Endothelial cell of umbilical vein (primary cell): ENCODE measurements around the gene HTR2C. TPM values are rescaled to one million over a fixed set of nuclear protein-coding genes. Genes with fewer than 3 reads are reported as not detected.

Source experiments
- BruUV-seq: library from RNA; stranded (reverse); fragments of 400-500 nt; replicated peaks from 2 replicates; lab custom pipeline; 2021; lab: Mats Ljungman, UMichigan
- CTCF ChIA-PET: fragments of 300-600, 350-600 bp; sonication (Branson Sonifier 250); formaldehyde crosslinking; loops from one replicate; lab custom pipeline; 2021; ENCODE audit warnings: antibody characterized with exemption, inconsistent platforms; lab: Charles Lee
- POLR2A ChIA-PET: fragments of 300-600, 350-600 bp; sonication (Branson Sonifier 250); formaldehyde crosslinking; loops from one replicate; lab custom pipeline; 2021; ENCODE audit warnings: antibody characterized with exemption, inconsistent platforms; lab: Charles Lee
- DNase-seq: peaks from one replicate; pipeline ENCODE4 v3.0.0-alpha.2; 2011; ENCODE audit warnings: low read depth, low spot score
- FAIRE-seq: peaks from 2 replicates; lab custom pipeline; 2011; peaks lifted over from hg19 to GRCh38; lab: Jason Lieb, UNC
- H2AFZ ChIP-seq: 2 replicates; pipeline ENCODE4 v1.6.0; 2012; ENCODE audit warnings: low read depth, low read length, control low read depth, inconsistent platforms
- H3K27ac ChIP-seq: 2 replicates; pipeline ENCODE4 v1.5.1; 2011; ENCODE audit warnings: low read depth, mild to moderate bottlenecking, control low read depth, low read length, moderate library complexity; ENCODE audit not compliant: insufficient read depth
- H3K27me3 ChIP-seq, 2 experiments: 2 replicates each; pipeline versions ENCODE4 v1.6.0 to v1.6.1; 2011; ENCODE audit warnings: low read length in 2 of 2, mixed read lengths in 1 of 2; ENCODE audit not compliant: control insufficient read depth in 2 of 2, insufficient read depth in 2 of 2
- H3K36me3 ChIP-seq, 2 experiments: 2 replicates in 1 of 2; 3 replicates in 1 of 2; pipeline ENCODE4 v1.5.1; 2011; ENCODE audit warnings: low read length in 2 of 2, mild to moderate bottlenecking in 1 of 2, moderate library complexity in 1 of 2; ENCODE audit not compliant: control insufficient read depth in 2 of 2, insufficient read depth in 2 of 2; ENCODE audit errors: extremely low read depth in 1 of 2
- H3K4me1 ChIP-seq: 3 replicates; pipeline ENCODE4 v1.5.1; 2011; ENCODE audit warnings: mild to moderate bottlenecking, low read length; ENCODE audit not compliant: control insufficient read depth, insufficient read depth; ENCODE audit errors: extremely low read depth
- H3K4me2 ChIP-seq: 2 replicates; pipeline ENCODE4 v1.6.1; 2011; ENCODE audit warnings: low read length, control low read depth, mixed read lengths; ENCODE audit not compliant: insufficient read depth
- H3K4me3 ChIP-seq, 3 experiments: fragments of 200-600 bp in 1 of 3; sonication (generic), shearing (Covaris generic) in 1 of 3; replicated peaks in 1 of 3; 2 replicates each; pipeline ENCODE4 v1.5.1; 2011 to 2016; ENCODE audit warnings: control low read depth in 3 of 3, low read length in 3 of 3, mild to moderate bottlenecking in 2 of 3, inconsistent platforms in 1 of 3, low read depth in 1 of 3, moderate library complexity in 1 of 3; ENCODE audit not compliant: insufficient read depth in 1 of 3
- H3K79me2 ChIP-seq: 2 replicates; pipeline ENCODE4 v1.6.0; 2012; ENCODE audit warnings: low read length, inconsistent platforms; ENCODE audit not compliant: control insufficient read depth, insufficient read depth
- H3K9ac ChIP-seq: replicated peaks from 2 replicates; pipeline ENCODE3; 2011; ENCODE audit warnings: low read length, control low read depth; ENCODE audit not compliant: insufficient read depth; ENCODE audit errors: extremely low read depth
- H3K9me1 ChIP-seq: replicated peaks from 3 replicates; pipeline ENCODE4 v1.6.0; 2011; ENCODE audit warnings: mild to moderate bottlenecking, low read length; ENCODE audit not compliant: control insufficient read depth, insufficient read depth; ENCODE audit errors: extremely low read depth
- H3K9me3 ChIP-seq: replicated peaks from 2 replicates; pipeline ENCODE4 v1.5.1; 2012; ENCODE audit warnings: low read length, inconsistent platforms; ENCODE audit not compliant: control insufficient read depth, insufficient read depth
- H4K20me1 ChIP-seq: replicated peaks from 2 replicates; pipeline ENCODE3; 2011; ENCODE audit warnings: mild to moderate bottlenecking, low read length; ENCODE audit not compliant: control insufficient read depth, insufficient read depth; ENCODE audit errors: extremely low read depth
- EZH2 ChIP-seq: IDR thresholded peaks from 2 replicates; pipeline ENCODE4 v1.6.1; 2012; ENCODE audit warnings: borderline replicate concordance, low read depth, mild to moderate bottlenecking, moderate library complexity, low read length, inconsistent platforms; ENCODE audit not compliant: severe bottlenecking
- FOS ChIP-seq: IDR thresholded peaks from 2 replicates; pipeline ENCODE4 v1.6.1; 2011; ENCODE audit warnings: mild to moderate bottlenecking, low read length, moderate library complexity, borderline replicate concordance; ENCODE audit not compliant: insufficient read depth
- GATA2 ChIP-seq: IDR thresholded peaks from 2 replicates; pipeline ENCODE4 v1.7.0; 2011; ENCODE audit warnings: low read depth, mild to moderate bottlenecking, moderate library complexity, mixed read lengths, low read length; ENCODE audit not compliant: insufficient read length, insufficient read depth
- JUN ChIP-seq: IDR thresholded peaks from 2 replicates; pipeline ENCODE4 v1.6.1; 2011; ENCODE audit warnings: borderline replicate concordance, low read depth; ENCODE audit not compliant: insufficient read length, insufficient read depth
- MYC ChIP-seq: IDR thresholded peaks from one replicate; pipeline ENCODE4 v1.6.1; 2011; ENCODE audit warnings: mild to moderate bottlenecking, low read depth, low read length
- POLR2A ChIP-seq: IDR thresholded peaks from 2 replicates; pipeline ENCODE4 v1.6.1; 2012; ENCODE audit warnings: low read depth, mild to moderate bottlenecking, control low read depth, low read length
- POLR2AphosphoS5 ChIP-seq: IDR thresholded peaks from 2 replicates; pipeline ENCODE4 v1.6.1; 2012; ENCODE audit warnings: low read depth, mild to moderate bottlenecking, control low read depth, low read length, moderate library complexity; ENCODE audit not compliant: insufficient read depth
- dilution Hi-C: fragments of 300-500 bp; cut with MboI; formaldehyde crosslinking; loops from one replicate; pipeline ENCODE4 v1.15.0; 2019; ENCODE audit warnings: low sequenced_read_pairs; ENCODE audit not compliant: extremely low pct_ligation_motif_present
- intact Hi-C: fragments of 100-400 bp; cut with micrococcal nuclease; formaldehyde crosslinking; loops from one replicate; pipeline ENCODE4 v1.10.0; 2022
- polyA plus RNA-seq, 4 experiments: library from polyadenylated mRNA; depleted of rRNA in 3 of 4; stranded (reverse) in 3 of 4; unstranded in 1 of 4; fragments of >200 nt; gene quantifications; 2 replicates each; pipeline versions ENCODE4 v1.2.1 to v1.2.3, GENCODE V29; 2011 to 2012; ENCODE audit warnings: missing spikeins in 1 of 4
- total RNA-seq: library from RNA; stranded (reverse); gene quantifications from 2 replicates; pipeline ENCODE4 v1.2.3, GENCODE V29; 2021
- TF ChIP-seq, protein P1 (sequence below): IDR thresholded peaks from 2 replicates; pipeline ENCODE4 v1.6.1; 2011; ENCODE audit not compliant: insufficient read depth, insufficient read length
- TF ChIP-seq, protein P2 (sequence below), 2 donors: IDR thresholded peaks; 1 replicate in 1 of 2; 2 replicates in 1 of 2; pipeline ENCODE4 v1.5.1; 2011; ENCODE audit warnings: low read length in 2 of 2, mild to moderate bottlenecking in 2 of 2, moderate library complexity in 2 of 2, control low read depth in 1 of 2, inconsistent platforms in 1 of 2, low read depth in 1 of 2; ENCODE audit not compliant: insufficient read depth in 1 of 2; ENCODE audit errors: extremely low read depth in 1 of 2

The HTR2C gene
- total and polyA plus RNA-seq, 2 donors (not counting 3 experiments of a cell fraction or from before 2014, with no cell fraction given): not detected

DNA sequence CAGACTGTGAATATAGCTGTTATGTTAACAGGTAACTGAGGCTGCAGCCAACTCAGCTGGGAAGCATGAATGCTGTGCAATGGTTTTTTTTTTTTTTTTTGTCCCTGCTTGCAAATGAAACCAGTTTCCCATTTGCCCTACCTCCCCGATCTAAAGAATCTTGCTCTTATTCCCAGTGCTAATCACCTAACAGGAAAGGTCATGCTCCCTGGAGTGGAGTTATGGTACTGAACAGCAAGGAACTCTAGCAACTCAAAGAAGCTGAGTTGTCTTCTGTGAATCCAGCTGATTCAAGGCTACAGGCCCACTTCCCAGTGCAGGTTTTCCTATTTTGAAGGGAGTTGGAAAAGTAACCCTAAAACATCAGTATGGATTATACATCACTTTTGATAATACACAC is 52.1 kb downstream of the HTR2C start:
- DNase-seq (no peak), FAIRE-seq (no peak)
- no peak overlapping the region for H3K27ac ChIP-seq
- H3K4me1 ChIP-seq: no peaks in the 10 kb centered on the region
- POLR2A ChIA-PET: no interaction called here
- H3K9me3 ChIP-seq: no peaks in the 10 kb centered on the region
- H3K4me2 ChIP-seq: no peak overlapping the region
- TF ChIP-seq FOS: no peak
- no peak for TF ChIP-seq POLR2AphosphoS5
- no peak for TF ChIP-seq GATA2
- TF ChIP-seq, protein P1, sequence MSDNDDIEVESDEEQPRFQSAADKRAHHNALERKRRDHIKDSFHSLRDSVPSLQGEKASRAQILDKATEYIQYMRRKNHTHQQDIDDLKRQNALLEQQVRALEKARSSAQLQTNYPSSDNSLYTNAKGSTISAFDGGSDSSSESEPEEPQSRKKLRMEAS: no peak
- TF ChIP-seq EZH2: no peak
- TF ChIP-seq, protein P2, sequence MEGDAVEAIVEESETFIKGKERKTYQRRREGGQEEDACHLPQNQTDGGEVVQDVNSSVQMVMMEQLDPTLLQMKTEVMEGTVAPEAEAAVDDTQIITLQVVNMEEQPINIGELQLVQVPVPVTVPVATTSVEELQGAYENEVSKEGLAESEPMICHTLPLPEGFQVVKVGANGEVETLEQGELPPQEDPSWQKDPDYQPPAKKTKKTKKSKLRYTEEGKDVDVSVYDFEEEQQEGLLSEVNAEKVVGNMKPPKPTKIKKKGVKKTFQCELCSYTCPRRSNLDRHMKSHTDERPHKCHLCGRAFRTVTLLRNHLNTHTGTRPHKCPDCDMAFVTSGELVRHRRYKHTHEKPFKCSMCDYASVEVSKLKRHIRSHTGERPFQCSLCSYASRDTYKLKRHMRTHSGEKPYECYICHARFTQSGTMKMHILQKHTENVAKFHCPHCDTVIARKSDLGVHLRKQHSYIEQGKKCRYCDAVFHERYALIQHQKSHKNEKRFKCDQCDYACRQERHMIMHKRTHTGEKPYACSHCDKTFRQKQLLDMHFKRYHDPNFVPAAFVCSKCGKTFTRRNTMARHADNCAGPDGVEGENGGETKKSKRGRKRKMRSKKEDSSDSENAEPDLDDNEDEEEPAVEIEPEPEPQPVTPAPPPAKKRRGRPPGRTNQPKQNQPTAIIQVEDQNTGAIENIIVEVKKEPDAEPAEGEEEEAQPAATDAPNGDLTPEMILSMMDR (IDR thresholded peaks at IDR 0.05; ENCODE audit: extremely low read depth in 1 of 2, insufficient read depth in 1 of 2, low read depth in 1 of 2, low read length in 2 of 2): no peak
- TF ChIP-seq MYC: no peak
- TF ChIP-seq POLR2A: no peak
- no peak for TF ChIP-seq JUN
- intact Hi-C loops (no loop called here), dilution Hi-C loops (no loop called here)
- H3K9ac ChIP-seq: no peak overlapping the region
- H3K9me1 ChIP-seq: no peaks in the 10 kb centered on the region
- no TSS peak for BruUV-seq
- H3K36me3 ChIP-seq: no peaks in the 10 kb centered on the region
- no peak overlapping the region for H3K4me3 ChIP-seq
- no peaks in the 10 kb centered on the region for H3K79me2 ChIP-seq
- no peaks in the 10 kb centered on the region for H4K20me1 ChIP-seq
- H3K27me3 ChIP-seq: no peaks in the 10 kb centered on the region
- H2AFZ ChIP-seq: no peak overlapping the region
- CTCF ChIA-PET: interaction anchor here (1.5 kb wide), 1 partner anchor 11 kb away, joined by 3 read pairs; no protein-coding TSS in a partner anchor
